Glomerular endothelial cell (primary cell): ENCODE results near the gene SUCLG2. TPM values are rescaled to one million over a fixed set of nuclear protein-coding genes. Genes with fewer than 3 reads are reported as not detected.

Experiments used
- DNase-seq: peaks from one replicate; pipeline ENCODE4 v3.0.0-alpha.2; 2011; ENCODE audit warnings: low read depth, low spot score; ENCODE audit errors: extremely low read depth
- total RNA-seq: library from RNA; depleted of rRNA; stranded (reverse); fragments of >200 nt; gene quantifications from 2 replicates; pipeline ENCODE4 v1.2.3, GENCODE V29; 2015

Gene SUCLG2
- total RNA-seq, result 32.1 and 39.0 TPM in 2 replicates

DNA sequence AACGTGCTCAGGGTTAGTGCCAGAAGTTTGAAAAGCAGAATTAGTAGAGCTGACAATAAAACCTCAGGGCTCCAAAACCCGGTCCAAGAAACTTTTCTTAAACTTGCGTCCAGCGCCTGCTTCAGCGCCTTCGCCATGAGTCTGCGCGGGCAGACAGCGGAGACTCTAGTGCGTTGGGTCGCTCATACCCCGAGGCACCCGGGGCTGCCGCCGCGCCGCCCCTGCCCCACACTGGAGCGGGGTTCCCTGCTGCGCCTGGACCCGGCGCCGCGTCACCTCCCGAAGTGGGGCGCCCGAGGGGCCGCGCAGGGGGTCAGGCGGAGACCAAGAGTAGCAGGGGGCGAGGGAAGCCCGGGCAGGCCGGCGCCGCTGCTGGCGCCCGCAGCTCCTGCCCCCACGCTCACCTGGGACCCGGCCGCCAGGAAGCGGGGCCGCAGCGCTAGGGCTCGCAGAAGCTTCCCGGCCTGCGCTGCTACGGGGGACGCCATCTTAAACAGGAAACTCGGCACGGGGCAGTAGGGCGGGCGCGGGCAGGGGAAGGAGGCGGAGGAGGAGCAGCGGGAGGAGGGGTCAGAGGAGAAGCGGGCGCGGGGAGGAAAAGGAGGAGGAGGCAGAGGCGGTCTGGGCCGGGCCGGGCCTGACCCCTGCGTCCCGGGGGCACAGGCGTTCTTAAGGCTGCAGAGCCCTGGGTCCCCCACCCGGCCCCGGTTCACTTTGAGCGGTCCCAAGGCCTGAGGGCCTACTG lies at the start of gene SUCLG2:
Gene SUCLG2, minus strand, starts transcription at position 514 of the 745 bp plus-strand sequence. Its CDS starts 26 bp downstream, at position 488.
- no peak for DNase-seq

DNA sequence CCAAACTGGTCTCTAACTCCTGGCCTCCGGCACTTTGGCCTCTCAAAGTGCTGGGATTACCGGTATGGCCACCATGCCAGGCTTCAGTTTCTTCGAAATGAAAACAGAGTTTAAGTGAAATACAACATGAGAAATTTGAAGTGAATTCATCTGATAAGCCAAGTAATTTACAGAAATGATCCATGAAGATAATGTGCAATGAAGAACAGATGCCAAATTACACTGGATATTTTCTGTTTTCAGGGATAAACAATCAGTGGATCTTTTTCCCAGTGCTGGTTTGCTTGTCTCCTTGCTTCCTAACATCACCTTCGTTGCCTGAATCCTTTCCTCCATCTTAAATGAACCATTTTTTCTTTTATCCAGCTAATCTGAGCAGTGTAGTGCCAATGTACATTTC lies 46.2 kb upstream of the SUCLG2 start:
- DNase-seq, result no peak

DNA sequence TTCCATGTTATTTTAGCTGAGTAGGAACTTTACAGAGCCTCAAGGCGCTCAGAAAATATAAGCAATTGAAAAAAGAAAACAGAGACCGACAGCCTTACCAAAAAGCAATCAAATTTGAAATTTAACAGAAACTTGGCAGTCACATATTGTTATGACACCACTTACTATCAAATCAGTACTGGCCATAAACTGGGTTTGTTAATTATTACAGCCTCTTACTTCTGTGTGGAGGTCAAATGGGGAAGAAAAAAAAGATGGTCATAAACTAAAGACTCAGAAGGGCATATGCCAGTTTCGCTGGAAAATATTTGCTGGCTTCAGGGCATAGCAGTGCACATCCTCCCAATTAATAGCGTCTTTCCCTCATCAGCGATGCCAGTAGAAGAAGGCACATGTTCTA lies 45.5 kb upstream of the SUCLG2 start:
- no peak for DNase-seq

GRCh38 chr3:67692621-67693020 lies 38.2 kb upstream of the SUCLG2 start:
- no peak for DNase-seq

- DNase-seq, result no peak
These were observed 37.5 kb upstream of the SUCLG2 start for GRCh38 chr3:67691926-67692325.

GRCh38 chr3:67691207-67691606 lies 36.8 kb upstream of the SUCLG2 start:
- no peak for DNase-seq

DNA sequence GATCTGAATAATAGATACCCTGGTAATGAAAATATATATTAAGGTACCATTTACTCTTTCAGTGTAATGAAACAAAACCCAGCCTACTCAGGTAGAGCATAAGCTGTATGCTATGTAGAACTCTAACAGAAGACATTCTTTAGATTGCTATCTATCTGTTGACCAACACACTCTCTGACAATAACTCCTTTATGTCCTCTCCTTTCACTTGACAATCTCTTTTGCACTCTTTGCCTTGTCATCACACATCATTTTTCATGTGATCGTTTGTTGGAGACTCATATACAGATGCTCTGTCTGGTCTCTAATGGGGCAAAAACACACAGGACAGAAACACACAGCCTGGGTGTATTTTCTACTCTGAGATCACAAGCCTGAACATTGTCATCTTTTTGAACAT lies 35.4 kb upstream of the SUCLG2 start:
- no peak for DNase-seq

DNA sequence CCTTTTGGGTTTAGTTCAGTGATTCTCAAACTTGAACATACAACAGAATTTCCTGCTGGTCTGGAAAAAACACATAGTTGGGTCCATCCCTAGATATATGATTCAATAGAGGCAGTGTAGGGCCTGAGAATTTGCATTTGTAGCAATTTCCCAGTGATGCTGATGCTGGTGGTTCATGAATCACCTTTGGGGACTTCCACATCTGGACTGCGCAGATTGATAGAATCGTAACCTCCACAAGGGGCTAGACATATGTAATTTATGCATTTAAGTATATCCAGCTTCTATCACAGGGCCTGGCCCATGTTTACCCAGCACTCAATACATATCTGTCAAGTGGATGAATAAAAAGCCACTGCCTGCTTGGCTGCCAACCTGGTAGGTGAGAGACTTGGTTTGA lies 33.8 kb upstream of the SUCLG2 start:
- DNase-seq, result no peak

- DNase-seq, result no peak
These were observed 31.7 kb upstream of the SUCLG2 start for GRCh38 chr3:67686069-67686468.

DNA sequence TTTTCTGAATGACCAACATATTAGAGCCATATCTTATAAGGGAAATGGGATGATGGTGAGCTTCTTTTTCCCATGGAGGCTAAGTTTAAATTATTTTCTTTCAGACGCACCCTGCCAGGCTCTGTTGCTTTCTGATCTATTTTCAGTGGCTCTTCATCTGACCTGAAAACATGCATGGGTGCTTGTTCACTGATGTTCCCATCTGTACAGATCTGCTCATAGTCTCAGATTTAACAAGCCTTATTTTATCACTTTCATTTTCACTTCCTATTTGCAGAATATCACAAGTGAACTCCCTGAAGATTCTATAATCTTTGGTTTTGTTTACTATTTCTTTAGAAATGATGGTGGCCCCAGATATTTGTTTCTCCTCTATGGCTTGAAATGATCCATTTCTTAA lies 31.1 kb upstream of the SUCLG2 start:
- no peak for DNase-seq

DNA sequence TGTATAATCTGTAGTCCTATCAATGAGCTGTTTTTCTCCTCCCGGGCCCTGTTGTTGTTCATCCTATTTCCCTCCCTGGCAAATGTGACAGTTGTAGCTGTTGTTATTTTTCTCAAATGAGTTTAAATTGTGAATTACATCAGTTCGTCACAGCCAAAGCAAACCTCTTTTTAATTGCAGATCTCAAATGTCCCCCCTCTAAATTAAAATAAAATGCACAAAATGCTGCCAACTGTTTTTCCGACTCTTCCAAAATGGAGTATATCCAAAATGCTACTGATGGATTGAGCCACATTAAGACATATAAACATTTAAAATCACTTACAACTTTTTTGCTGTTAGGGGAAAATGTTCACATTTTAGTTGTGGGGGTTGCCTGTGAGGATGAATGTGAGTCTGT lies 29.8 kb upstream of the SUCLG2 start:
- DNase-seq, result no peak

GRCh38 chr3:67683522-67683921 lies 29.1 kb upstream of the SUCLG2 start:
- no peak for DNase-seq

- no peak for DNase-seq
These were observed 24.3 kb upstream of the SUCLG2 start for GRCh38 chr3:67678665-67679064.

GRCh38 chr3:67674055-67674454 lies 19.6 kb upstream of the SUCLG2 start:
- no peak for DNase-seq

- DNase-seq, result no peak
These were observed 8.3 kb upstream of the SUCLG2 start for GRCh38 chr3:67662733-67663132.

- no peak for DNase-seq
These were observed 6.7 kb upstream of the SUCLG2 start for GRCh38 chr3:67661089-67661488.

DNA sequence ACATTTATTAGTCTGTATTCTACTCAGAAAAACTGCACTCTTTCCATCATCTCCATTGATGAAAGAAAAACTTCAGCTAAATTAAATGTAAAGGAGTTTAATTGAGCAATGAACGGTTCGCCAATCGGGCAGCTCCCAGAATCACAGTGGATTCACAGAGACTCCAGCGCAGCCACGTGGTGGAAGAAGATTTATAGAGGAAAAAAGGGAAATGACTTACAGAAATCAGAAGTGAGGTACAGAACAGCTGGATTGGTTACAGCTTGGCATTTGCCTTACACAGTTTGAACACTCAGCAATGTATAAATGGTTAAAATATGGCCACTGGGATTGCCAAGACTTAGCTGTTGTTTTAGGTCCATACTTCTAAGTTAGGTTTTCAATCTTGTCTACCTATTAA lies 2.8 kb upstream of the SUCLG2 start:
- DNase-seq, result no peak

- DNase-seq, result no peak
These were observed 2.2 kb upstream of the SUCLG2 start for GRCh38 chr3:67656614-67657013.

GRCh38 chr3:67655364-67656121 lies 1.1 kb upstream of the SUCLG2 start:
- no peak for DNase-seq

DNA sequence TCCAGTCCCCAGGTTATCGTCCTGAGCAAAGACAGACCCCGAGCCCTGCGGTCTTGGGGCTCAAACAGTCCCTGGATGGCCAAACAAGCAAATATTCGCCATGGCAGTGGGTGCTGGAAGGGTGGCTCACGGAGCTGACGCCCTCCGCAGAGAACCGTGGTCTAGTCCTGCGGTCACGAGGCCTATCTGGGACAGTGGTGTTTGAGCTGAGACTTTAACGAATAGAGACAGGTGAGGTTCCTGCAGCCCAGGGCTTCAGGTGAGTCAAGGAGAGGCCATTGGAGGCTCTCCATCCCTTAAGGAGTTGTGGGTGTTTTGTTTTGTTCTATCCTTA lies 399 bp upstream of the SUCLG2 start:
- DNase-seq, result no peak

GRCh38 chr3:67653425-67654098 lies 850 bp downstream of the SUCLG2 start:
- no peak for DNase-seq

GRCh38 chr3:67650084-67650483 lies 4.3 kb downstream of the SUCLG2 start:
- no peak for DNase-seq
